A549 (cell line): ENCODE measurements around the gene NKRF.
A peak's percentile ranks its signal among the peaks of the same experiment; 100 is the strongest.

ENCODE experiments used
- BCL3 ChIP-seq: fragments of >200 bp; sonication (Bioruptor Twin); formaldehyde crosslinking; IDR thresholded peaks from 3 replicates; pipeline ENCODE4 v1.6.1; 2016
- CTCF ChIP-seq: fragments of >200 bp; sonication (Bioruptor Twin); formaldehyde crosslinking; IDR thresholded peaks from 3 replicates; pipeline ENCODE4 v1.5.1; 2016
- KDM1A ChIP-seq: fragments of 200-600 bp; sonication (generic); IDR thresholded peaks from 2 replicates; pipeline ENCODE4 v1.6.1; 2016; ENCODE audit warnings: low read depth, mild to moderate bottlenecking
- PHF8 ChIP-seq: fragments of 200-600 bp; sonication (generic); IDR thresholded peaks from 2 replicates; pipeline ENCODE4 v1.6.1; 2016; ENCODE audit warnings: low read depth, mild to moderate bottlenecking, antibody characterized with exemption, moderate library complexity, borderline replicate concordance
- POLR2A ChIP-seq: IDR thresholded peaks from 2 replicates; pipeline ENCODE4 v1.6.1; 2012; ENCODE audit warnings: mild to moderate bottlenecking, low read length
- RAD21 ChIP-seq, 2 experiments: fragments of >200 bp in 1 of 2; sonication (Bioruptor Twin) in 1 of 2; formaldehyde crosslinking in 1 of 2; IDR thresholded peaks in 1 of 2; conservative IDR thresholded peaks in 1 of 2; 2 replicates in 1 of 2; 3 replicates in 1 of 2; pipeline ENCODE4 v1.6.1; 2012 to 2018; ENCODE audit warnings: inconsistent platforms in 1 of 2
- REST ChIP-seq: fragments of 200-600 bp; sonication (generic); IDR thresholded peaks from 2 replicates; pipeline ENCODE4 v1.6.1; 2016; ENCODE audit warnings: antibody characterized with exemption, mild to moderate bottlenecking, moderate library complexity

GRCh38 chrX:119606280-119607017, at the start of gene NKRF:
- TF ChIP-seq POLR2A (peak; percentile 82), BCL3 (0 out of 3 replicates have a peak, but pooled peaks have one; percentile 51), CTCF (no peak), KDM1A (no peak), PHF8 (peak; percentile 79; the same call in 1 of the 2 replicates), REST (peak; percentile 92), RAD21 (conservative IDR thresholded peaks at IDR 0.05 in 1 of 2, IDR thresholded peaks at IDR 0.05 in 1 of 2) (no peak)
